PC-9 (cell line): Measurements from ENCODE around the gene FUT7.

Experiments
- CTCF ChIP-seq: fragments of 200-600 bp; sonication (generic); conservative IDR thresholded peaks from 2 replicates; pipeline ENCODE4 v1.6.1; 2017; ENCODE audit warnings: mixed run types, antibody characterized with exemption, mild to moderate bottlenecking, moderate library complexity
- EZH2 ChIP-seq: fragments of 200-600 bp; sonication (generic); IDR thresholded peaks from 2 replicates; pipeline ENCODE4 v1.8.0; 2017; ENCODE audit warnings: antibody characterized with exemption, low read depth

- TF ChIP-seq CTCF, result no peak
- TF ChIP-seq EZH2, result no peak
These were observed 37.6 kb downstream of the FUT7 start for GRCh38 chr9:136994180-136994887.
